Lower leg skin (tissue), 3 donors: Measurements from ENCODE around the gene DIP2C.

Experiments
- CTCF ChIP-seq, 3 donors: fragments of 450-650 bp; IDR thresholded peaks; one replicate each; pipeline ENCODE4 v1.5.1; 2016; ENCODE audit warnings: antibody characterized with exemption in 3 of 3, mild to moderate bottlenecking in 3 of 3, moderate library complexity in 2 of 3
- POLR2A ChIP-seq, 2 donors: fragments of 450-650 bp; IDR thresholded peaks; one replicate each; pipeline ENCODE4 v1.6.1; 2016 to 2017; ENCODE audit warnings: antibody characterized with exemption in 2 of 2, mild to moderate bottlenecking in 1 of 2, moderate library complexity in 1 of 2

- TF ChIP-seq CTCF (IDR thresholded peaks at IDR 0.05) (no peak), POLR2A (IDR thresholded peaks at IDR 0.05) (no peak)
Observed at GRCh38 chr10:326894-327635, 362.4 kb downstream of the DIP2C start.
